Suprapubic skin (tissue), 3 donors: ENCODE data around the gene TOGARAM1.

Experiments
- CTCF ChIP-seq, 2 donors: fragments of 200-600 bp in 1 of 2; fragments of 450-650 bp in 1 of 2; sonication (generic) in 1 of 2; IDR thresholded peaks; one replicate each; pipeline ENCODE4 v1.5.1; 2016 to 2019; ENCODE audit warnings: antibody characterized with exemption in 2 of 2, mild to moderate bottlenecking in 1 of 2, moderate library complexity in 1 of 2
- EP300 ChIP-seq: sonication (generic); formaldehyde crosslinking; IDR thresholded peaks from one replicate; pipeline ENCODE4 v1.6.1; 2017; ENCODE audit warnings: antibody characterized with exemption
- POLR2A ChIP-seq, 2 donors: fragments of 450-650 bp; IDR thresholded peaks; one replicate each; pipeline ENCODE4 v1.6.1; 2017; ENCODE audit warnings: antibody characterized with exemption in 2 of 2, mild to moderate bottlenecking in 2 of 2, moderate library complexity in 2 of 2

GRCh38 chr14:44956866-44957265, 5.1 kb upstream of the TOGARAM1 start:
- TF ChIP-seq CTCF (IDR thresholded peaks at IDR 0.05) (no peak), POLR2A (IDR thresholded peaks at IDR 0.05) (no peak), EP300 (no peak)
